Forelimb muscle (tissue), 1 donor: ENCODE measurements around the gene MTMR1. TPM values are rescaled to one million over a fixed set of nuclear protein-coding genes. Genes with fewer than 3 reads are reported as not detected.

Experiments
- DNase-seq: peaks from one replicate; pipeline ENCODE4 v3.0.0-alpha.2; 2013; ENCODE audit warnings: low read depth
- polyA plus RNA-seq: library from polyadenylated mRNA; unstranded; fragments of 120-200 nt; gene quantifications from one replicate; pipeline ENCODE4 v1.2.1, GENCODE V29; 2013; ENCODE audit not compliant: insufficient read length

MTMR1 gene
- 23.2 TPM for polyA plus RNA-seq

GRCh38 chrX:150692831-150693724, at the start of gene MTMR1:
Gene MTMR1, plus strand, starts transcription at chrX:150693396. Its CDS starts 135 bp downstream, at chrX:150693531.
- DNase-seq: no peak

- no peak for DNase-seq
These were observed 49.2 kb upstream of the MTMR1 start for GRCh38 chrX:150643958-150644357.

- no peak for DNase-seq
These were observed 48.8 kb upstream of the MTMR1 start for GRCh38 chrX:150644422-150644821.

DNA sequence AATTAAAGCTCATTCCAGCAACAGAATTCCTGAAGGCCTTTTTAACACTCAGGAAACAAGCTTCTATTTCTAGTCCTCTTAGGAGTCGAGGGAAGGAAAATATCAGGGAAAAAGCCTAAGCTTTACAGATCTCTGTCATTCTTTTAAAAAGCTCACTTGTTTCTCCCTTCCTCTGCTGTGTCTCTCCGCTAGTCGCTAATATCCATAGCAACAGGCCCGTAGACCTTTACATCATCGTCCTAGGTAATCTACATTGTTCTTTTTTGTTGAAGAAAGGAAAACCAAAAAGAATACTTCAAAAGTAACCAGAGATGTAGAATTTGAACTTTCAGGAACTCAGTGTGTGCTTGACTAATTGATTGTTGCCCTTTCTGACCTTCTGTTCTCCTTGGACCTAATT, 45.9 kb upstream of the MTMR1 start:
- no peak for DNase-seq

GRCh38 chrX:150648296-150648940, 44.8 kb upstream of the MTMR1 start:
- no peak for DNase-seq

- DNase-seq: no peak
These were observed 43.9 kb upstream of the MTMR1 start for GRCh38 chrX:150649096-150649870.

GRCh38 chrX:150651906-150652305, 41.3 kb upstream of the MTMR1 start:
- DNase-seq: no peak

GRCh38 chrX:150655788-150656187, 37.4 kb upstream of the MTMR1 start:
- DNase-seq: no peak

GRCh38 chrX:150663073-150663472, 30.1 kb upstream of the MTMR1 start:
- DNase-seq: no peak

DNA sequence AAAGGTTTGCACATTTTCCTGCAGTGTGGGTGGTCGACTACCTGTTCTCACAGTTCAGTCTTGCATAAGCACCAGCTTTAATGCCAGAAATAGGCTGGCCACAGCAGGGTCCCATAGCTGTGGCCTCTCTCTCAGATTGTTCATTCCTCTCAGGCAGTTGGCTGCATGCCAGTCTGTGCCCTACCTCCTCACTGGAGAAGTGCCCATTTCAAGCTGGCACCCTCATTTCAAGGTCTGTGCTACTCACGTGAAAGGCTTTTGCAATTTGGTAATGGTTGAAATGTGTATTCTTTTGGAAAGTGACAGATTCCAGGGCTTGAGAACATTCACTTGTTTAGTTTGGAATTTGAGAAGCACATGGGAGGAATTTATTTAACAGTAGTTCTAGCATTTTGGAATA, 28.9 kb upstream of the MTMR1 start:
- no peak for DNase-seq

DNA sequence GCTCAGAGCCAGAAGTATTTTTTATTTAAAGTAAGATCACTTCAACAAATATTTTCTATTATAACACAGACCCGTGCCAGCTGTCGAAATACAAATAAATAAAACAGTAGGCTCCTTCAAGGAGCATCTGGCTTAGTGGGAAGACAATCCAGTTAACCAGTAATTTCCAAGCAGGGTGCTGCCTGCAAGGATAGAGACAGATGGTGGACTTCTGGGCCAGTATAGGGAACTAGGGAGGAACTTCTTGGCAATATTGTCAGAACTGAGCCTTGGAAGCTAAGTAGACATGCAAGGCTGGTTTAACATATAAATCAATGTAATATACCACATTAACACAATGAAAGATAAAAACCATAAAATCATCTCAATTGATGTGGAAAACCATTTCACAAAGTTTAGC, 17.0 kb upstream of the MTMR1 start:
- DNase-seq: no peak

DNA sequence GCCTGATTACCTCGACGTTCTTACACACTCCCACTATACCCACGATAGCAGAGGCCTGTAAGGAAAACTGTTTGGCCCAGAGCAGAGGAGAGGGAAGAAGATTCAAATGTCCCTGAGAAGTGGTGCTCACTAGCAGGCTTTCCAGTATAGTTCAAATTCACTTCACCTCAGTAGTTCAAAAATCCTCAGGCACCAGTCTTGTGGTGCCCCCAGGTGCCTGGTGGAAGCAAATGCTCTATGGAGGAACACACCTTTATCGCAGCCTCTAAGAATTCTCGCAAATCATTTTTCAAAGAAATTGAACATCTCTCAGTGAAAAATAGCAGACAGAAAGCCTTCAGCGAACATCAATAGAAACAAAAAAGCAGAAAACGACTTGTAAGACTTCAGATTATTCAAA, 12.2 kb upstream of the MTMR1 start:
- DNase-seq: no peak

DNA sequence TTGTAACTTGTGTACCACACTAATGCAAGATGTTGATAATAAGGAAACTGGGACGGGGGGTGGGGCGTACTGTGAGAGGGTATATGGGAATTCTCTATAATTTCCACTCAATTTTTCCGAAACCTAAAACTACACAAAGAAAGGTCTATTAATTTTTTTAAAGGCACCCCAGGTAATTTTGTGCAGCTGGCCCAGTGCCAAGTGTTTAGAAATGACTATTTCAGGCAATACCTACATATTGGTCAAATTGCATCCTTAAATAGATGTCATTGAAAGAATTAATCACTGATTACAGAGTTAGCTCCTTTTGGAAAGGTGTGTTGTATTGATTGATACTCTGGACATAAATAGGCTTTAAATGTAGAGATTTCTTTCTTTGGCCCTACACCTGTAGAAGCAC, 10.1 kb upstream of the MTMR1 start:
- DNase-seq: no peak

- no peak for DNase-seq
These were observed 9.6 kb upstream of the MTMR1 start for GRCh38 chrX:150683536-150684146.

- no peak for DNase-seq
These were observed 4.2 kb upstream of the MTMR1 start for GRCh38 chrX:150688911-150689451.

DNA sequence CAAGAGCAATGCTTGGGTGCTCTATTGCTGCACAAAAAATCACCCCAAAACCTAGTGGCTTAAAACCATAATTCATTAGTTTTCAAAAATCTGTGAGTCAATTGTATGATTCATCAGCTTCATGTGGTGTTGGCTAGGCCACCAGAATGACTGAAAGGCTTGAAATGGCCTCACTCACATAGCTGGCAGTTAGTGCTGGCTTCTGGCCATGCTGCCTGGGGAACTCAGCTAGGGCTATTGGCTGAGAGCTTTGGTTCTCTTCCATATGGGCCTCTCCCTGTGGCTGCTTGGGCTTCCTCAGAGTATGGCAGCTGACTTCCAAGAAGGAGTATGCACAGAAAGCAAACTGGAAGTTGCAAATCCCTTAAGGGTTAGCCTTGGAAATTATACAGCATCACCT, 3.1 kb upstream of the MTMR1 start:
- DNase-seq: no peak

DNA sequence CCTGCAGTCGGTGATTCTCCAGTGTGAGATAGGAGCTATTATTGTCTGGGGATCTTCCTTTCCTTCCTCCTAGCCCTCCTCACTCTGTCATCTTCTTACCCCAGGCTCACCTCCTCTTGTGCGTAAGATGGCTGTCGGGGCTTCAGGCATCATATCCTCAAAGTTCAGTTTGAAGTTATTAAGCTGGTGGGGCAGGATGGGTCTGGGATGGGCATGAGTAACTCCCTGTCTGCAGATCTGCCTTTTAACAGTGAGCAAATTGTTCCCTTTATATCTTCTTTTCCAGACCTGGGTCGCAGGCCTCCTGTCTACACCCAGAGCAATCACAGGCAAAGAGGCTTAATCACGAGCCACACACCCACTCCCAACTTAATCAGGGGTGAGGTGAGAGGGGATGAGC, 900 bp upstream of the MTMR1 start:
- DNase-seq: no peak

DNA sequence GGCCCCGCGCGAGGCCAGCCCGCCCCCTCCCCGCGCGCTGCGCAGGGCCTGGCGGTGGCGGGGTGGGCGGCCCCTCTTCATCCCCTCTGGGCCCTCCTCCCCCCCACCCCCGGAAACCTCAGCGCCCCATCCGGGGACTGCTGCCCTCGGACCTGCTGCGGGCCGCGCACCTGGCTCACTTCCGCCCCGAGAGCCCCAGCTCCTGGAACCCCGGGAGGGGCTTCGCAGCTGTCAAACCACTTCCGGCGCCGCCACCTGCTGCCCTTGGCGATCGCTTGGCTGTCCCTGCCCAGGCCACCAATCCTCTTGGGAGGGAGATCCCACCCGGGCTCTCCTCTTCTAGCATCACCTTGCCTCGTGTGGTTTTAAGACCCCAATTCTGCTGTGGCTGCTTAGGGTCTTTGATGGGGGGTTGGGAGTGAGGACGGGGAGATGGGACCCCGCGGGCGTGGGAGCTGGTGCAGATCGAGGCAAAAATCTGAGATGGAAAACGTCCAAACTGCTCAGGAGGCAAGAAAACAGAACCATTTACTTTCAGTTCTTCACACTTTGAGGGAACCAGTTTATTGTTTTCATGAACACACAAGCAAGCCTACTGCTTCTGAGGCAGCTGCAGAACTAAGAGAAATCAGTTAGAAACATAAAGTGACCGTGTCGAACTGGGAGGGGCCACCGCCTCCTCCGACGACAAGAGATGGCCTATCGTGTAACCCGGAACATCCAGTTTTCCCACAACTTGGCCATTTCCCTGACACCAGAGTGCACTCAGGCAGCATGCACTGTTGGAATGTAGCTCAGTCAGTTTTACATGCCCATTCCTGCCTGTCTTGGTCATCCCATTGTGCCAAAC, 754 bp downstream of the MTMR1 start:
- DNase-seq: no peak

GRCh38 chrX:150694738-150695410, 1.7 kb downstream of the MTMR1 start:
- DNase-seq: no peak

- DNase-seq: no peak
These were observed 3.1 kb downstream of the MTMR1 start for GRCh38 chrX:150696331-150696730.
